ENCODE data around the gene PTPRE. TPM values are rescaled to one million over a fixed set of nuclear protein-coding genes. Genes with fewer than 3 reads are reported as not detected.

The PTPRE gene
- total and polyA plus RNA-seq, 2 donors from 2014 or later = 1.1 to 25.7 TPM

DNA sequence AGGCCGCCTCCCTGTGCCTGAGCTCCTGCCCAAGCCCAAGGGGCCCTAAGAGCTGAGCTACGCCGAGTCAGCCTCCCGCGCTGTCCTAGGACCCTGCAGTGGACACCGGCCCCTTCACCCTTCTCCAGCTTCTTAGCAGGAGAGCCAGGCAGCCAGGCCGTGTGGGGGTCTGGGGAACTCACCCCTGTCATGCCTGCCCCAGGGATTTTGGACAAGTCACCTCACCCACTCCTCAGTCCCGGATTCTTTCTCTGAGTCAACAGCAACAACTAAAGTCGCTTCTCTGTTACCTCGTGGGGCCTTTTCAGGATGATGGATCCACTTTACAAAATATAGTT is 140.0 kb downstream of the PTPRE start:
- peaks cover 0 to 7% (median 5%) of the 10 kb centered on the region in 3 donors for H3K4me1 ChIP-seq (ENCODE audit: control insufficient read depth in 2 of 3, insufficient read depth in 2 of 3, low read depth in 1 of 3, low read length in 3 of 3)
- no peaks in the 10 kb centered on the region for H3K9me3 ChIP-seq (ENCODE audit: control insufficient read depth in 2 of 3, insufficient read depth in 1 of 3, low read length in 3 of 3)
- H3K36me3 ChIP-seq (ENCODE audit: control insufficient read depth in 2 of 3, insufficient read depth in 3 of 3, low read length in 3 of 3) = no peaks in the 10 kb centered on the region
- FAIRE-seq (no peak), DNase-seq (peak in 1 of 5 donors; percentile 74)
- no peaks in the 10 kb centered on the region for H3K27me3 ChIP-seq (ENCODE audit: control insufficient read depth, insufficient read depth, low read length)
- intact Hi-C loops (cut with DNase I) = no loop called here
- no peak overlapping the region for H3K9ac ChIP-seq (ENCODE audit: low read length in 3 of 3)
- H3K27ac ChIP-seq (ENCODE audit: low read depth in 2 of 2, low read length in 2 of 2) = no peak overlapping the region
- TF ChIP-seq, protein P1, sequence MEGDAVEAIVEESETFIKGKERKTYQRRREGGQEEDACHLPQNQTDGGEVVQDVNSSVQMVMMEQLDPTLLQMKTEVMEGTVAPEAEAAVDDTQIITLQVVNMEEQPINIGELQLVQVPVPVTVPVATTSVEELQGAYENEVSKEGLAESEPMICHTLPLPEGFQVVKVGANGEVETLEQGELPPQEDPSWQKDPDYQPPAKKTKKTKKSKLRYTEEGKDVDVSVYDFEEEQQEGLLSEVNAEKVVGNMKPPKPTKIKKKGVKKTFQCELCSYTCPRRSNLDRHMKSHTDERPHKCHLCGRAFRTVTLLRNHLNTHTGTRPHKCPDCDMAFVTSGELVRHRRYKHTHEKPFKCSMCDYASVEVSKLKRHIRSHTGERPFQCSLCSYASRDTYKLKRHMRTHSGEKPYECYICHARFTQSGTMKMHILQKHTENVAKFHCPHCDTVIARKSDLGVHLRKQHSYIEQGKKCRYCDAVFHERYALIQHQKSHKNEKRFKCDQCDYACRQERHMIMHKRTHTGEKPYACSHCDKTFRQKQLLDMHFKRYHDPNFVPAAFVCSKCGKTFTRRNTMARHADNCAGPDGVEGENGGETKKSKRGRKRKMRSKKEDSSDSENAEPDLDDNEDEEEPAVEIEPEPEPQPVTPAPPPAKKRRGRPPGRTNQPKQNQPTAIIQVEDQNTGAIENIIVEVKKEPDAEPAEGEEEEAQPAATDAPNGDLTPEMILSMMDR (IDR thresholded peaks at IDR 0.05; ENCODE audit: borderline replicate concordance, extremely low read depth, insufficient read depth) = no peak
- no peak overlapping the region for H3K4me3 ChIP-seq (ENCODE audit: low read length in 3 of 3)

DNA sequence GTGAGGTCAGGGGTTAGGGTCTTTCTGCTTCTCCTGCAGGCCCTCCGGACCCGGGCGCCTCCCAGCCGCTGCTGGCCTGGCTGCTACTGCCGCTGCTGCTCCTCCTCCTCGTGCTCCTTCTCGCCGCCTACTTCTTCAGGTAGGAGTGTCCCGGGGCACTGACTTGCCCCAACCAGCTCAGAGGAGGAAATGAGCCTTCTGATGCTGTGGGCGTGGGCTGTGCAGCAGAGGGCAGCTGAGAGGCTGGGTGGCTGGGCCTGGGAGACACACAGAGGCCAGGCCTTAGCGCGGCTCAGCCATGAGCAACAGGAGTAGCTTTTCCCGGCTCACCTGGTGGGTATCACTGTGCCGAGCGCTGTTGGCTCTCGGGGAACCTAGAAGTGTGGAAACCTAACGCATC is 140.4 kb downstream of the PTPRE start:
- Histone ChIP-seq H3K9me3 (ENCODE audit: control insufficient read depth in 2 of 3, insufficient read depth in 1 of 3, low read length in 3 of 3) (no peaks in the 10 kb centered on the region), H3K27me3 (ENCODE audit: control insufficient read depth, insufficient read depth, low read length) (no peaks in the 10 kb centered on the region), H3K9ac (ENCODE audit: low read length in 3 of 3) (peak overlapping the region in 1 of 3 donors; percentile 56), H3K4me3 (ENCODE audit: low read length in 3 of 3) (peak overlapping the region in 2 of 3 donors; percentile 41 to 56), H3K27ac (ENCODE audit: low read depth in 2 of 2, low read length in 2 of 2) (peak overlapping the region; percentile 25 to 65), H3K4me1 (ENCODE audit: control insufficient read depth in 2 of 3, insufficient read depth in 2 of 3, low read depth in 1 of 3, low read length in 3 of 3) (peaks cover 0 to 7% (median 5%) of the 10 kb centered on the region in 3 donors), H3K36me3 (ENCODE audit: control insufficient read depth in 2 of 3, insufficient read depth in 3 of 3, low read length in 3 of 3) (no peaks in the 10 kb centered on the region)
- DNase-seq (peak; percentile 85 to 92 (median 88)), FAIRE-seq (no peak)
- intact Hi-C loops (cut with DNase I) = no loop called here
- TF ChIP-seq, protein P1 (IDR thresholded peaks at IDR 0.05; ENCODE audit: borderline replicate concordance, extremely low read depth, insufficient read depth) = no peak

DNA sequence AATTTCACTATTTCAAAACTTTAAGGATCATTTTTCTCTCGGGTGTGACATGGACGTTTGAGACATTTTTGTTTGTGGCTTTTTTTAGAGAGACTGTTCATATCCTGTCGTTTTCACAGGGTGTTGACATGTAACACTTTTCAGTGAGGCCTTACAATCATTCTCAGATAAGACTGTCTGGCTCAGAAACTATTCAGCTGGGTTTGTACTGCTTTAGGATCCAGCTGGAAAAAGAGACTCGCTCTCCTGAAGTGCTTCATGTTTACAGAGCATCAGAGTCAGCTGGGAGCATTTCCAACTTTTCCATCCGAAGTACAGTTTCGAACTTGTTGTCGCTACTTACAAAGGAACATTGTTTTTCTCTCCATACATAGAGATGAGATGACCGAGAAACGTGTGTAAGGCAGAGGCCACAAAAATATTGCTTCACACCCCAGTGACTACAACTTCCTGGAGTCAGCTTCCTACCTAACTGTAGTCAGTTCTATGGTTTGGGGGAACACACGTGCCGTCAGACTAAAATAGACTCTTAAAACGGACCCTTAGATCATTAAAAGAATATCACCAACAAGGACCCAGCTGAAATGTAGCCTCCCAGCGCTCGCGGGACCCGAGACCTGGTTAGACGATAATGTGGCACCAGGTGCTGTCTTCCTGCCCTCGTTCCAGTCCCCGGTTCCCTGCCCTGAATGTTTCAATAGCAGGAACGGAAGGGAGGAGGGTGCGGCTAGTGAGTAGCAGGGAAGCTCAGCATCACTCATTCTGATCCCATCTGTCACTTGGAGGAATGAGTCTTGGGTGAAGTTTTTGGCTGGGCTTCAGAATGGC is 141.3 kb downstream of the PTPRE start:
- H3K27me3 ChIP-seq (ENCODE audit: control insufficient read depth, insufficient read depth, low read length) = no peaks in the 10 kb centered on the region
- TF ChIP-seq, protein P1 (IDR thresholded peaks at IDR 0.05; ENCODE audit: borderline replicate concordance, extremely low read depth, insufficient read depth) = no peak
- no peaks in the 10 kb centered on the region for H3K36me3 ChIP-seq (ENCODE audit: control insufficient read depth in 2 of 3, insufficient read depth in 3 of 3, low read length in 3 of 3)
- FAIRE-seq (no peak), DNase-seq (peak in 3 of 5 donors; percentile 40 to 65 (median 63))
- no peaks in the 10 kb centered on the region for H3K9me3 ChIP-seq (ENCODE audit: control insufficient read depth in 2 of 3, insufficient read depth in 1 of 3, low read length in 3 of 3)
- peak overlapping the region in 1 of 2 donors; percentile 52 for H3K27ac ChIP-seq (ENCODE audit: low read depth in 2 of 2, low read length in 2 of 2)
- H3K4me3 ChIP-seq (ENCODE audit: low read length in 3 of 3) = peak overlapping the region in 2 of 3 donors; percentile 41 to 56
- intact Hi-C loops (cut with DNase I) = no loop called here
- H3K9ac ChIP-seq (ENCODE audit: low read length in 3 of 3) = peak overlapping the region in 1 of 3 donors; percentile 56
- peaks cover 0 to 7% (median 5%) of the 10 kb centered on the region in 3 donors for H3K4me1 ChIP-seq (ENCODE audit: control insufficient read depth in 2 of 3, insufficient read depth in 2 of 3, low read depth in 1 of 3, low read length in 3 of 3)
